H9 (cell line): ENCODE measurements around the gene POR. TPM values are rescaled to one million over a fixed set of nuclear protein-coding genes. Genes with fewer than 3 reads are reported as not detected.
A peak's percentile ranks its signal among the peaks of the same experiment; 100 is the strongest.

ENCODE experiments used
- DNase-seq: peaks from one replicate; pipeline ENCODE4 v3.0.0-alpha.2; 2017
- H2AFZ ChIP-seq: one replicate; pipeline ENCODE4 v1.6.1; 2013; ENCODE audit warnings: mild to moderate bottlenecking, low read length, control low read depth, moderate library complexity
- H2AK5ac ChIP-seq: 2 replicates; pipeline ENCODE4 v1.6.1; 2013; ENCODE audit warnings: low read length, control low read depth, mixed read lengths; ENCODE audit not compliant: insufficient read length
- H2BK120ac ChIP-seq: one replicate; pipeline ENCODE4 v1.6.1; 2013; ENCODE audit warnings: low read depth, mild to moderate bottlenecking, low read length, control low read depth, inconsistent platforms; ENCODE audit not compliant: poor library complexity, severe bottlenecking
- H2BK12ac ChIP-seq: 2 replicates; pipeline ENCODE4 v1.6.1; 2013; ENCODE audit warnings: low read length, control low read depth, mixed read lengths, low read depth; ENCODE audit not compliant: insufficient read length
- H2BK15ac ChIP-seq: 2 replicates; pipeline ENCODE4 v1.6.1; 2013; ENCODE audit warnings: low read depth, low read length, control low read depth
- H2BK20ac ChIP-seq: one replicate; pipeline ENCODE4 v1.6.1; 2013; ENCODE audit warnings: low read depth, mild to moderate bottlenecking, low read length, control low read depth, inconsistent platforms; ENCODE audit not compliant: poor library complexity, severe bottlenecking
- H2BK5ac ChIP-seq: 2 replicates; pipeline ENCODE4 v1.6.1; 2013; ENCODE audit warnings: low read length, control low read depth, mixed read lengths; ENCODE audit not compliant: insufficient read length
- H3K14ac ChIP-seq: 2 replicates; pipeline ENCODE4 v1.6.1; 2013; ENCODE audit warnings: low read length, control low read depth; ENCODE audit not compliant: insufficient read depth
- H3K18ac ChIP-seq: 2 replicates; pipeline ENCODE4 v1.6.1; 2013; ENCODE audit warnings: low read depth, mild to moderate bottlenecking, mixed read lengths, low read length, control low read depth; ENCODE audit not compliant: insufficient read length
- H3K23ac ChIP-seq: 2 replicates; pipeline ENCODE4 v1.6.1; 2013; ENCODE audit warnings: low read length, control low read depth, mixed read lengths, low read depth; ENCODE audit not compliant: insufficient read length
- H3K23me2 ChIP-seq: 2 replicates; pipeline ENCODE4 v1.6.1; 2013; ENCODE audit warnings: low read depth, mild to moderate bottlenecking, mixed read lengths, low read length, control low read depth; ENCODE audit not compliant: insufficient read length, poor library complexity, severe bottlenecking
- H3K27ac ChIP-seq: 2 replicates; pipeline ENCODE4 v1.5.1; 2013; ENCODE audit warnings: low read length, control low read depth, mixed read lengths, low read depth; ENCODE audit not compliant: insufficient read length
- H3K27me3 ChIP-seq: 2 replicates; pipeline ENCODE4 v1.6.1; 2013; ENCODE audit warnings: low read length, control low read depth, inconsistent platforms; ENCODE audit not compliant: insufficient read depth
- H3K4ac ChIP-seq: 2 replicates; pipeline ENCODE4 v1.6.1; 2013; ENCODE audit warnings: low read depth, mild to moderate bottlenecking, control low read depth, inconsistent platforms, low read length, moderate library complexity
- H3K4me1 ChIP-seq: 2 replicates; pipeline ENCODE4 v1.6.1; 2013; ENCODE audit warnings: low read length, control low read depth, inconsistent platforms; ENCODE audit not compliant: insufficient read depth
- H3K4me2 ChIP-seq: 2 replicates; pipeline ENCODE4 v1.6.1; 2013; ENCODE audit warnings: low read length, control low read depth, mixed read lengths; ENCODE audit not compliant: insufficient read length, insufficient read depth
- H3K56ac ChIP-seq: 2 replicates; pipeline ENCODE4 v1.6.1; 2013; ENCODE audit warnings: low read depth, mild to moderate bottlenecking, mixed read lengths, low read length, control low read depth; ENCODE audit not compliant: insufficient read length
- H3K79me1 ChIP-seq: 2 replicates; pipeline ENCODE4 v1.6.1; 2013; ENCODE audit warnings: low read depth, mild to moderate bottlenecking, moderate library complexity, low read length, control low read depth, inconsistent platforms; ENCODE audit not compliant: insufficient read depth, poor library complexity, severe bottlenecking
- H3K79me2 ChIP-seq: 2 replicates; pipeline ENCODE4 v1.6.1; 2013; ENCODE audit warnings: low read length, control low read depth, inconsistent platforms; ENCODE audit not compliant: insufficient read depth
- H3K9ac ChIP-seq: 2 replicates; pipeline ENCODE4 v1.6.1; 2013; ENCODE audit warnings: low read length, control low read depth, mixed read lengths; ENCODE audit not compliant: insufficient read length; ENCODE audit errors: extremely low read depth
- H3K9me3 ChIP-seq: one replicate; pipeline ENCODE4 v1.6.1; 2013; ENCODE audit warnings: low read depth, low read length, inconsistent platforms; ENCODE audit not compliant: control insufficient read depth
- H3T11ph ChIP-seq: one replicate; pipeline ENCODE4 v1.6.1; 2013; ENCODE audit warnings: mild to moderate bottlenecking, low read length, control low read depth, inconsistent platforms
- H4K20me1 ChIP-seq: one replicate; pipeline ENCODE4 v1.6.1; 2013; ENCODE audit not compliant: control insufficient read depth, insufficient read length, insufficient read depth
- H4K5ac ChIP-seq: 2 replicates; pipeline ENCODE4 v1.6.1; 2013; ENCODE audit warnings: low read depth, mild to moderate bottlenecking, mixed read lengths, low read length, control low read depth; ENCODE audit not compliant: insufficient read length
- H4K8ac ChIP-seq: replicated peaks from 2 replicates; pipeline ENCODE4 v1.6.1; 2013; ENCODE audit warnings: low read length, control low read depth, mixed read lengths, low read depth; ENCODE audit not compliant: insufficient read length
- H4K91ac ChIP-seq: 2 replicates; pipeline ENCODE4 v1.6.1; 2013; ENCODE audit warnings: low read depth, mild to moderate bottlenecking, moderate library complexity, mixed read lengths, low read length, control low read depth; ENCODE audit not compliant: insufficient read length
- H3K27ac Mint-ChIP-seq, 3 experiments: 2 replicates in 2 of 3; 3 replicates in 1 of 3; pipeline ENCODE4 v1.8.0; 2020 to 2021; ENCODE audit warnings: mixed read lengths in 3 of 3, mild to moderate bottlenecking in 1 of 3, moderate library complexity in 1 of 3
- H3K27me3 Mint-ChIP-seq: 2 replicates; pipeline ENCODE4 v1.8.0; 2021; ENCODE audit warnings: low read depth, mild to moderate bottlenecking, moderate library complexity, mixed read lengths
- H3K36me3 Mint-ChIP-seq, 3 experiments: 2 replicates in 2 of 3; 3 replicates in 1 of 3; pipeline ENCODE4 v1.8.0; 2020 to 2021; ENCODE audit warnings: low read depth in 3 of 3, mixed read lengths in 3 of 3; ENCODE audit not compliant: insufficient read depth in 1 of 3
- H3K4me1 Mint-ChIP-seq, 2 experiments: 2 replicates each; pipeline ENCODE4 v1.8.0; 2020; ENCODE audit warnings: mixed read lengths in 2 of 2
- H3K4me3 Mint-ChIP-seq, 2 experiments: 2 replicates in 1 of 2; 3 replicates in 1 of 2; pipeline ENCODE4 v1.8.0; 2020 to 2021; ENCODE audit warnings: mild to moderate bottlenecking in 2 of 2, mixed read lengths in 2 of 2, moderate library complexity in 1 of 2
- H3K9me3 Mint-ChIP-seq, 2 experiments: 2 replicates in 1 of 2; 3 replicates in 1 of 2; pipeline ENCODE4 v1.8.0; 2020; ENCODE audit warnings: mild to moderate bottlenecking in 2 of 2, mixed read lengths in 2 of 2, moderate library complexity in 1 of 2
- CTCF ChIP-seq: fragments of 200-600 bp; sonication (generic); conservative IDR thresholded peaks from 3 replicates; pipeline ENCODE4 v1.8.0; 2021; ENCODE audit warnings: antibody characterized with exemption, mild to moderate bottlenecking
- whole genome bisulfite sequencing: extraction: QIAGEN DNeasy Blood & Tissue Kit; methylation state at CpG from one replicate; pipeline ENCODE4 v1.1.7; 2013; ENCODE audit warnings: missing lambda C conversion rate, low lambda C conversion rate, mixed read lengths; ENCODE audit not compliant: insufficient read length; ENCODE audit errors: extremely low coverage; 5-methylcytosine and 5-hydroxymethylcytosine counted together
- total RNA-seq: library from RNA; stranded (reverse); gene quantifications from 2 replicates; pipeline ENCODE4 v1.2.1, GENCODE V29; 2021

The POR gene
- total RNA-seq, 1 experiment from 2014 or later, result 128 TPM

GRCh38 chr7:76020031-76020714 is 105.2 kb downstream of the POR start:
- H3K27ac Mint-ChIP-seq, result peak overlapping the region in 2 of 3 experiments; percentile 74 to 86; a peak in 1 of 7 replicates
- no CpG with 5 or more reads among the region's 6 CpGs for WGBS
- no peak overlapping the region for H2BK120ac ChIP-seq
- no peak overlapping the region for H3K27ac ChIP-seq
- H2AFZ ChIP-seq, result no peak overlapping the region
- H3K4me2 ChIP-seq, result no peak overlapping the region
- H4K20me1 ChIP-seq, result no peaks in the 10 kb centered on the region
- no peak overlapping the region for H4K5ac ChIP-seq
- no peaks in the 10 kb centered on the region for H3K9me3 Mint-ChIP-seq
- H4K8ac ChIP-seq, result no peak overlapping the region
- peaks cover 20 to 45% (median 31%) of the 10 kb centered on the region in 3 experiments for H3K36me3 Mint-ChIP-seq
- no peaks in the 10 kb centered on the region for H3K79me1 ChIP-seq
- H3K14ac ChIP-seq, result no peak overlapping the region
- H3T11ph ChIP-seq, result no peak overlapping the region
- no peak overlapping the region for H2BK5ac ChIP-seq
- H3K56ac ChIP-seq, result no peak overlapping the region
- no peaks in the 10 kb centered on the region for H3K4me1 ChIP-seq
- no peak overlapping the region for H4K91ac ChIP-seq
- H3K23me2 ChIP-seq, result no peaks in the 10 kb centered on the region
- H3K23ac ChIP-seq, result no peak overlapping the region
- no peak overlapping the region for H2AK5ac ChIP-seq
- peak; percentile 71 for DNase-seq
- H2BK20ac ChIP-seq, result no peak overlapping the region
- no peaks in the 10 kb centered on the region for H3K9me3 ChIP-seq
- H2BK15ac ChIP-seq, result no peak overlapping the region
- H3K79me2 ChIP-seq, result no peaks in the 10 kb centered on the region
- no peak overlapping the region for H3K4ac ChIP-seq
- H2BK12ac ChIP-seq, result no peak overlapping the region
- H3K27me3 Mint-ChIP-seq, result no peaks in the 10 kb centered on the region
- H3K4me1 Mint-ChIP-seq, result peaks cover 2% of the 10 kb centered on the region in 2 experiments; a peak in 2 of 4 replicates
- peak; percentile 96 for TF ChIP-seq CTCF
- H3K4me3 Mint-ChIP-seq, result no peak overlapping the region
- no peaks in the 10 kb centered on the region for H3K27me3 ChIP-seq
- H3K18ac ChIP-seq, result no peak overlapping the region
- no peak overlapping the region for H3K9ac ChIP-seq
